SKM-1 treated with dmso at 0.1 percent for 144 hours (cell line): ENCODE measurements around the gene TPM1.

Source experiments
- DNase-seq: peaks from one replicate; lab custom pipeline; 2025; ENCODE audit not compliant: unreplicated experiment; lab: John Stamatoyannopoulos, UW

The TPM1 gene

GRCh38 chr15:63040954-63041353 lies 1.6 kb upstream of the TPM1 start:
- no peak for DNase-seq

DNA sequence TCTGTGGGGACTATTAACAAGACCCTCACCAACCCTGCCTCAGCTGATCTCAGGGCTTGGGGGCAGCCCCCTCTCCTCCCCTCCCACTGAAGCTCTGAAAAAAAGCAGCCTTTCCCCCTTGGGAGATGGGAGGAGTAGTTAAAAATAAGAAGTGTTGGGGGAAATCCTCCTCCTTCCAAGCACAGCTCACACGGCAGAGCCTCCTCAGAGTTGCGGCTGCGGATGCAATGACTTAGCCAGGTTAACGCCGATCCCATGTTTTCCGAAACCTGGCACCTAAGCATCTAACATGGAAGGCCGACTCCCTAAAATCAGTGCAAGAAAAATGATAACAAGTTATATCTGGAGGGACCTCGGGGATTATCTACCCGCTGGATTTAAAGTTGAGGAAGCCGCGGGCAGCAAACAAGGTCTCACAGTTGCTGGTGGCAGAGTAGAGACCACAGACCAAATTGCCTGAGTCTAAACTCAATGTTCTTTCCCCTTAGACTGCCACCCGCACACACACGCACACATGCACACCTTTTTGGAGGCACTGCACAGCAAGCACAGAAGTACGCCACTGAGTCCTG lies 1.1 kb upstream of the TPM1 start:
- no peak for DNase-seq

GRCh38 chr15:63042877-63043334 lies 359 bp downstream of the TPM1 start:
- no peak for DNase-seq

DNA sequence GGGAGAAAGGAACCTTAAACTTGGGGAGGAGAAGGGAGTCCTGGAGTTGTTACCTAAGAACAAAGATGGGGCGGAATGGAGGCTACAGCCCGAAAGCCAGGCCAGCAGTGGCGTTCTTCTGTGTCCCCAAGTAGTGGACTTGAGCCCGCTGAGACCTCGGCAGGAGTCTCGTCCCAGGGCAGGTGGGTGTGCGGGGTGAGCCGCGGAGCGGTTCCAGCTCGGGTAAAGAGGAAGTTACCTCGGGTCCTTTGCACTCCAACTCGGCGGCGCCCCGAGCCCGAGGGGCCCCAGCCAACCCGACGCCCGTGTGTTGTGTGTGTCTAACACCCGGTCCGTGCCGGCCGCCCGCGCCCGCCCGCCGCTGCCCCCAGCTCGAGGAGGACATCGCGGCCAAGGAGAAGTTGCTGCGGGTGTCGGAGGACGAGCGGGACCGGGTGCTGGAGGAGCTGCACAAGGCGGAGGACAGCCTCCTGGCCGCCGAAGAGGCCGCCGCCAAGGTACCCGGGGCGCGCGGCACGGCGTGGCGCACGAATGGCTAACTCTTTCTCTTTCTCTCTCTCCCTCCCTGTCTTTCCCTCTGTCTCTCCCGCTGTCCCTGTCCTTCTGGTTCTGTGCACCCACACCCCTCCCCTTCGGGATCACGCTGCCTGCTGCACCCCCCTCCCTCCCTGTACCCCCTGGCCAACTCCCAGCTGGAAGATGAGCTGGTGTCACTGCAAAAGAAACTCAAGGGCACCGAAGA lies 959 bp downstream of the TPM1 start:
- DNase-seq: no peak

GRCh38 chr15:63044077-63044644 lies 1.6 kb downstream of the TPM1 start:
- DNase-seq: no peak

GRCh38 chr15:63044645-63045464 lies 2.3 kb downstream of the TPM1 start:
- DNase-seq: no peak

- DNase-seq: no peak
These were observed 2.9 kb downstream of the TPM1 start for GRCh38 chr15:63045465-63045840.

GRCh38 chr15:63045879-63046278 lies 3.3 kb downstream of the TPM1 start:
- no peak for DNase-seq

DNA sequence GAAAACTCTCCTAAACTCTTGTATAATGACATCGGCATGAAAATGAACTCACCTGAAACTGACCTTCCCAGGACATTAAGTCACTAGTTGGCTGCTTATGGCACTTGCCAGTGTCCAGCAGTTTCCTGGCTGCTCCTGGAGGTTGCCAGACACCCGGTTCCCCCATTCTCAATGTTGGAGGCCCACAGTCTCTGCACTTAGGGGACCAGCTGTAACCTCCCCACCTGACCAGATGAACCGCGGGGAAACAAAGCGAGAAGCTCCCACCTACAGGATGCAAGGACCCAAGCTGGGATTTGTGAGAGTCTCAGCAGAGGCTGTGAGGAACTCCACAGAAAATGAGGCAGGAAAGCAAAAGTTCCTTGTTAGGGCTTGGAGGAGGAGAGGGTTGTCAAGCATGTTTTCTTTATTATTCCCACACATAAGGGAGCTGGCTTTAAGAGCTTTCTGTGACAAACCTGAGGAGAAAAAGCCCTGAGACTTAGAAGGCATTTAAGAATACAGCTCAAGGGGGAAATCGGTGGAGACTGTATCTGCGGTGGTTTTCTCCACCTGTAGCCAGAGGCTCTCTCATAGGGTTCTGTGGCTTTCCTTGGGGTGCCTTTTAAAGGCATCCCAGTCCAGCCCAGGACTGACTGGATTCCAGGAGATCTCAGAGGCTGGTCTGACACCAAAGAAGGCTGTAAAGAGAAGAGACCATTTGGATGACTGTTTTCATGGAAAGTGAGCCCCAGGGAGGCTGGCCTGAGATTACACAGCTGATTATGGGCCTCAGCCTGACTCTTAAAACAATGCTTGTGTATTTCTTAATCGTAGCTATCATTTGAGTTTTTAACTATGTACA lies 4.6 kb downstream of the TPM1 start:
- no peak for DNase-seq

- DNase-seq: no peak
These were observed 5.2 kb downstream of the TPM1 start for GRCh38 chr15:63047792-63048114.

DNA sequence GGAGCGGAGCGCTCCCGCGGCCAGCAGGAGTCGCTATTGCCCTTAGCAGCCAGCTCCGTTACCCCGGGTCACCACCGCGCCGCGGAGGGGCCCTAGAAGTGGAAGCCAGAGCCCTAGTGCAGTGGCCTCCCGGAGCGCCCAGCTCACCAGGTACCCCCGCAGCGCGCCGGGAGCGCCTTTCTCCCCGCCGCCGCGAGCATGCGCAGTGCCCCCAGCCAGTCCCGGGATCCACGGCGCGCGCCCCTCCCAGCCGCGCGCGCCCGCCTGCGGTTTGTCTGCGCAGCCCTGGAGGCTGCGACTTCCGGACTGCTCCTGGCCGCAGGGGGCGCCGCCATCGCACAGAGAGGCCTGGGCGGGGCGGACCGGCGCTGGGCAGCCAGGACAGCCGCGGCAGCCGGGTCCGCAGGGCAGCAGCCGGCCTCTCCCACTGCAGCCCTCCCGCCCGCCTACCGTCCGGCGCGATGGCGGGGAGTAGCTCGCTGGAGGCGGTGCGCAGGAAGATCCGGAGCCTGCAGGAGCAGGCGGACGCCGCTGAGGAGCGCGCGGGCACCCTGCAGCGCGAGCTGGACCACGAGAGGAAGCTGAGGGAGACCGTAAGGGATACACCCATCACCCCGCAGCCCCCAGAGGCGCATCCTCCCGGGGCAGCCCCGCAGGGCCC lies 5.7 kb downstream of the TPM1 start:
- peak; percentile 77 for DNase-seq

DNA sequence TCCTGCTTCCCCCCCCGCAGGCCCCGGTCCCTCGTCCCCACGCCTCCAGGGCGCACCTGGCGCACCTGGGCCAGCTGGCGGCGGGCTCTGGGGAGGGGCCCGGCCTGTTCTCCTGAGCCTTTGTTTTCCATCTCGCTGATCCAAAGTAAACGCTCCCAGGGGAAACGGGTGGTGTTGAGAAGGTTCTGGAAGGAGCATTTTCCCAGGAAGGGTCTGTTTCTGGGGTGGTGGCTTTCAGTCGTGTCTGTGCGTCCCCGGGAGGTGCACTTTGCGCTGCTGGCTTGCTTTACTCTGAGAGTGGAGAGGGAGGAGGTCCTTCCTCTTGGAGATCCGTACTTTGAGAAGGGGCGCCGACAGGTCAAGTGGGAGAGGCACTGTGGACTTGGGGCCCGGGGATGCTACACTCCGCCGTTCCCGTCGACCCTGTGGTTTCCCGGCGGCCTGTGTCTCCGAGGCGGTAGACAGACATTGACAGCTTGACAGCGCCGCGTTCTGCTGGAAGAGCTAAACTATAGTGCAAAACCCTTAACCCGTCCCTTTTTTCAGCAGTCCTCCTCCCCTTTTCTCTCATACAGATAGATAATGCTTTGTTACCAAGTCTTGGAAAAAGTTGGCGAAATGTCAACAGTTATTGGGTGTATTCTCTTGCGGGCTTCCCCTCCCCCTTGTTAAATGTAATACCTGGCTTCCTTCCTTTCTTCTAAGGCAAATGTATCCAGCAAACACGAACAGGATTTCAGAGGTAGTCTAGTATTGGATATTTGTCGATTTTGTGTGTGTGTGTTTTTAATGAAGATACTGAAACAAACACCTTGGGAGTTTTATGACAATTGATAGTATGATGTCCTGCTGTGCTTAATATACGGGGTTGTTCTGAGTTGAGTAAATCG lies 6.5 kb downstream of the TPM1 start:
- DNase-seq: peak; percentile 11

DNA sequence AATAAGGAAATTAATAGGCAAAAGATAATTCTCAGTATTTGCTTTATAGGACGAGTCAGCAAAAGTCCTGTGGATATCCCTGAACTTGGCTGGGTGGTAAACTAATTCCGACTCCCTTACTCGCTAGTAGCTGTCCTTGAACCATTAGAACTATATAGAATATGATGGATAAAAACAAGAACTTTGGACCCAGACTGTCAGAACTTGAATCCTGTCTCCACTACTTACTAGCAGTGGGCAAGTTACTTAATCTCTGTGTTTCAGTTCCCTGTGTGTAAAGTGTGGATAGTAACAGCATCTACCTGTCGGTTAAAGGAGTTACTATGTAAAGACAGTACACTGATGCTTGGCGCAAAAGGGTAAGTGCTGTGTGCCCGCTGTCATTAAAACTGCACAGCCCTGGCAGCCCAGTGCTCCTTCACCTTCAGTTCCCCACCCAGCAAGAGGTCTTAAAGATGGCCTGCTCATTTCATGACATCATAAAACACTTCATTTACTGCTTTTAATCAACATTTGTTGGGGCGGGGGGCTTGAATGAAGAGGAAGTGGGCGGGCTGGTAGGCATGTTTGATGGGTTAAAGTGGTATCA lies 7.3 kb downstream of the TPM1 start:
- DNase-seq: no peak

DNA sequence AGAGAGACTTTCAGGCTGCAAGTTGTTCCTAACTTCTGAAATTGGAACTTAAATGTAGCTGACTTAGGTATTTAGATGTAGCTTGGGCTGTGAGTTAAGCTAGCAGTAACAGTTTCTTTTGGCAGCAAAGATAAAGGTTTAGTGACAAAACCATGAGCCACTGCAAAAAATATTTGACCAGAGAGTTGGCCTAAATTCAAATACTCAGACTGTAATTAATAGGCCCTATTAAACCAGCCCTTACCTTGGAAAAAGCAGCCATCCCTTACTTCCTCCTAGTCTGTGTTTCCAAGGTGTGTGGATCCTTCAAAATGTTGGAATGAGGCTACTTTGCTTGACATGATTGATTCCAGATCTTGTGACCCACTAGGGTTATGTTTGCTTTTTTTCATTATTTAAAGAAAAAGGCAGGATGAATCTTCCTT lies 8.2 kb downstream of the TPM1 start:
- DNase-seq: no peak

DNA sequence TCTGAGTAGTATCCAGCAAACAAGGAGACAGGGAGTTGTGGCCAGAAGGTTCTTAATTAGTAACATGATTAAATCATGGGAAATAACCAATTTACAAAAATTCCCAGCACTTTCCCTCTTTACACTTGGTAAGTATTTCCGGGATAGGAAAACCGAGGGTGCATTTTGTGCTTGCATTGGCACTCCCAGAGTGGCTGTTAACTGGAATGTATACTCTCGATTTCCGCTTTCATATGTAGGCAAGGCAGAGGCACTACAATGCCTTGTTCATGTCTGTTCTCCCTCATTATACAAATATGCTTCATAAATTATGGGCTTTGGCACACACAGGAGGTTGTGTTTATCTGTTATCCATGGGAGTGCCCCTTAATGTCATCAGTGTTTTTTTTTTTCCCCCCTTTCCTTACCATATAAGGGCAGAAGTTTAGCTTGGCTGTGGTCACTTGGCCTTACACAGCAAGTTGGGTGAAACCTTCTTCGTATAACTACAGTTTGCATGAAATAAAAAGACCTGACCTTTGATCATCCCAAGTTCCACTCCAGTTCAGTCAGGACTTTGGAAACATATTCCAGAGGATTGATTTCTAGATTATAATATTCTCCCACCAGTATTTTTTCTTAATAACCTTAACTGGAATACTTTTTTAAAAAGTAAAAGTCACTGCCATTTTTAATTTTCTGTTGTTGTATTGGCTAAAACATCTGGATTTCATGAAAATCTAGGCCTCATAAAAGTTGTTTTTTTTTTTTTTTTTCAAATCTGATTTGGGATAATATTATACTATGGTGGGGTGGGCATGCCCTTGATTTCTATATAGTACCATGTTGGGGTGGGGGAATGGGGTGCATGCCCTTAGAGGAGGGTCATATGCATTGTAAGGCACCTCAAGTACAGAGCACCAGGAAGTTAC lies 8.9 kb downstream of the TPM1 start:
- no peak for DNase-seq

DNA sequence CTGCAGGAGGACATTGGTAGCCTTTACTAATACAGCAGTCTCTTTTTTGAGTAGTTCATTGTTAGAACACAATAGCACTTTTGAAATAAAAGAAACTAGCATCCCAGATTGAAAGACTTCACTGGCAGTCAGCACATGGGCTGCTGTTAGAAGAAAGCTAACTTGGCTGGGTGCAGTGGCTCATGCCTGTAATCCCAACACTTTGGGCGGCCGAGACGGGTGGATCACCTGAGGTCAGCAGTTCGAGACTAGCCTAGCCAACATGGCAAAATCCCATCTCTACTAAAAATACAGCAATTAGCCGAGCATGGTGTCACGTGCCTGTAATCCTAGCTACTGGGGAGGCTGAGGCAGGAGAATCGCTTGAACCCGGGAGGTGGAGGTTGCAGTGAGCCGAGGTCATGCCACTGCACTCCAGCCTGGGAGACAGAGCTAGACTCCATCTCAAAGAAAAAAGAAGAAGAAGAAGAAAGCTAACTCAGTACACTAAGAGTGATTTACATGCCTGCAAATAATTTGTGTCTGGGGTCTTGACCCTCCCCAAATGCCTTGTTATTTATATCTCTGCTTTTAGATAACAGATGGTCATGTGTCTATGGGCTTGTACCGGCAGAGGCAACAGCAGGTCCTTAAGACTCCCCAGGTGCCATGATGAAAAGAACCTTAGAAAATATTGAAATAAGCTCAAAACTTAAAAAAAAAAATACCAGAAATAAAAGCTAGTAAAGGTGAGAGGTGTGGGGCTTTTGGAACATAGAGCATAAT lies 9.7 kb downstream of the TPM1 start:
- DNase-seq: no peak

DNA sequence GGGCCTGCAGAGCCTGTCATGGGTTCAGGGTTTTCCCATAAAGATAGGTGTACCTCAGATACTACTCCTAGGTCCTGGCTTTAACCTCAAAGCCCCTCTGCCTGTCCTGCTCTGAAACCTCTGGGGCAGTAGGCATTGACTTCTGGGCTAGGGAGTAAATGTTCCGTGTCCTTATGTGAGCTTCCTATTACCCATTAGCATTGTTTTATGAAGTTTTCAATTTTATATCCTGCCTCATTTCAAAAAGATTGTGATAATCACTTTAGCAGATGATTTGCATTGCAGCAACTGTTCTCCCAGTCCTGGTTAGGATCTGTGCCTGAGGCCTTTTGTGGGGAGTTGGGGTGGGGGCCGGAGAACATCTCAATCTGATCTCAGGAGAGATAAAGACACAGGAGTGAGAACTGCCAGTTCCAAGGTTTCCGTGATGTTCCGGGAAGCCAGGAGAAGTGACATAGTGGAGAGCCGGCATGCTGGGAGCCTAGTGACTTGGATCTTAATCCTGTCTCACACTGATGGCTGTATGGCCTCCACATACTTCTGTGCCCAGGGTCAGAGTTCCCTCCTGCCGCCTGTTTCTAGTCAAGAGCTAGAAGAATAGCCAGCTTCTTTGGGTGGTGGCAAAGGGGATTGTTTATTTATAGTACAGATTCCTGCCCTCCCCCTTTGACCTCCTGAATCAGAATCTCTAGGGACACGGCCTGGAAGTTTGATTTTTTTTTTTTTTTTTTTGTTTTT lies 10.6 kb downstream of the TPM1 start:
- no peak for DNase-seq
